Upper lobe of right lung (tissue), 1 donor: ENCODE results near the gene MYO5A. TPM values are rescaled to one million over a fixed set of nuclear protein-coding genes. Genes with fewer than 3 reads are reported as not detected.
"Not testable (repeated sequence)": the region's sequence is repeated elsewhere in the genome, so short reads cannot be mapped to it uniquely, and the experiment has no call there.

Experiments
- ATAC-seq: fragments of 200-7000 bp; cut with Tn5 transposase; one replicate; pipeline ENCODE4 v1.9.1; 2020; ENCODE audit warnings: mild to moderate bottlenecking, moderate library complexity
- DNase-seq: peaks from one replicate; pipeline ENCODE4 v3.0.0-alpha.2; 2020
- H3K27ac ChIP-seq: fragments of 200-600 bp; one replicate; pipeline ENCODE4 v1.8.0; 2022
- H3K27me3 ChIP-seq: fragments of 200-600 bp; one replicate; pipeline ENCODE4 v1.8.0; 2022; ENCODE audit warnings: mild to moderate bottlenecking
- H3K36me3 ChIP-seq: fragments of 200-600 bp; one replicate; pipeline ENCODE4 v1.8.0; 2022
- H3K4me1 ChIP-seq: fragments of 200-600 bp; one replicate; pipeline ENCODE4 v1.8.0; 2022
- H3K4me3 ChIP-seq: fragments of 200-600 bp; one replicate; pipeline ENCODE4 v1.8.0; 2022; ENCODE audit warnings: mild to moderate bottlenecking
- H3K9me3 ChIP-seq: fragments of 200-600 bp; one replicate; pipeline ENCODE4 v1.8.0; 2022
- intact Hi-C: fragments of 100-400 bp; cut with DNase I; formaldehyde crosslinking; loops from one replicate; pipeline ENCODE4 v1.11.0; 2022
- total RNA-seq: library from RNA; stranded (reverse); fragmentation: NEBNext Ultra II Directional; extraction: Animal tissue kit (Norgen Biotek cat#: 25700); gene quantifications from one replicate; pipeline ENCODE4 v1.2.1, GENCODE V29; 2021
- TF ChIP-seq, protein P1 (sequence below): fragments of 200-600 bp; IDR thresholded peaks from one replicate; pipeline ENCODE4 v1.8.0; 2022; ENCODE audit warnings: antibody characterized with exemption
- donor health status: DM: no; HTN: yes; CAD: no; lungs with severe emphysema.

MYO5A gene
- total RNA-seq, 1 donor from 2014 or later, result 26.0 TPM

DNA sequence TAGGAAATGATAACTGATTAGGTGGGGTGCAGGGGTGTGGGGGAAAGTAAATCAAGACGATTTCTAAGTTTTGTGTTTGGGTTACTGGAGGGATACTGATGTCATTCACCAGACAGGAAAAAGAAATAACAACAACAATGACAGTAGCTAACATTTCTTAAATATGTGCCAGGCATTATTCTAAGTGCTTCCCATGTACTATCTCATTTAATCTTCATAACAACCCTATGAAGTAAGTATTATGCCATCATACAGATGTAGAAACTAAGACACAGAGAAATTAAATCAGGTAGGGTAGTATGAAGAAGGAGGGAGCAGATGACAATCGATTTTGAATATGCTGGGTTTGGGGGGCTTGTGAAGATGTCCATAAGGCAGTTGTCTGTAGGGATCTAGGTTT is 13.3 kb downstream of the MYO5A start:
- no peaks in the 10 kb centered on the region for H3K27me3 ChIP-seq
- H3K36me3 ChIP-seq, result no peaks in the 10 kb centered on the region
- TF ChIP-seq, protein P1, sequence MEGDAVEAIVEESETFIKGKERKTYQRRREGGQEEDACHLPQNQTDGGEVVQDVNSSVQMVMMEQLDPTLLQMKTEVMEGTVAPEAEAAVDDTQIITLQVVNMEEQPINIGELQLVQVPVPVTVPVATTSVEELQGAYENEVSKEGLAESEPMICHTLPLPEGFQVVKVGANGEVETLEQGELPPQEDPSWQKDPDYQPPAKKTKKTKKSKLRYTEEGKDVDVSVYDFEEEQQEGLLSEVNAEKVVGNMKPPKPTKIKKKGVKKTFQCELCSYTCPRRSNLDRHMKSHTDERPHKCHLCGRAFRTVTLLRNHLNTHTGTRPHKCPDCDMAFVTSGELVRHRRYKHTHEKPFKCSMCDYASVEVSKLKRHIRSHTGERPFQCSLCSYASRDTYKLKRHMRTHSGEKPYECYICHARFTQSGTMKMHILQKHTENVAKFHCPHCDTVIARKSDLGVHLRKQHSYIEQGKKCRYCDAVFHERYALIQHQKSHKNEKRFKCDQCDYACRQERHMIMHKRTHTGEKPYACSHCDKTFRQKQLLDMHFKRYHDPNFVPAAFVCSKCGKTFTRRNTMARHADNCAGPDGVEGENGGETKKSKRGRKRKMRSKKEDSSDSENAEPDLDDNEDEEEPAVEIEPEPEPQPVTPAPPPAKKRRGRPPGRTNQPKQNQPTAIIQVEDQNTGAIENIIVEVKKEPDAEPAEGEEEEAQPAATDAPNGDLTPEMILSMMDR, result no peak
- H3K4me1 ChIP-seq, result no peaks in the 10 kb centered on the region
- no peak for DNase-seq
- no peaks in the 10 kb centered on the region for H3K9me3 ChIP-seq
- H3K27ac ChIP-seq, result no peak overlapping the region
- no peak for ATAC-seq
- intact Hi-C loops, result no loop called here
- no peak overlapping the region for H3K4me3 ChIP-seq

DNA sequence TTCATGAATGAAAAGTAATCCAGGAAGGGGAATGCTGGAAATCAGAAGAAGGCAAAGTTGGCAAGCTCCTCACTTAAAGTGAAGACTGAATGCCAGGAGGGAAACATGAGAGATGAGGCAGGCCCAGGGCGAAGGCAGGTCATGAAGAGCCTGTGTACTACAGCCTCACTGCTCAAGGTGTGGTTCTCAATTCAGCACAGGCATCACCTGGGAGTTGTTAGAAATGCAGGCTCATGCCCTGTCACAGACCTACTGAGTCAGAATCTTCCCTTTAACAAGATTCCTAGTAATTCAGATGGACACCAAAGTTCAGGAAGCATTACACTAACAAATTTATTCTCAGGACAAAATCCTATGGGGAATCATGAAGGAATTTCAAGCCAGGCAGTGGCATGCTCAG is 14.2 kb downstream of the MYO5A start:
- no peak for ATAC-seq
- Histone ChIP-seq H3K36me3 (no peaks in the 10 kb centered on the region), H3K27ac (no peak overlapping the region), H3K9me3 (no peaks in the 10 kb centered on the region), H3K27me3 (no peaks in the 10 kb centered on the region), H3K4me3 (no peak overlapping the region), H3K4me1 (no peaks in the 10 kb centered on the region)
- DNase-seq, result no peak
- TF ChIP-seq, protein P1, result no peak
- intact Hi-C loops, result no loop called here

DNA sequence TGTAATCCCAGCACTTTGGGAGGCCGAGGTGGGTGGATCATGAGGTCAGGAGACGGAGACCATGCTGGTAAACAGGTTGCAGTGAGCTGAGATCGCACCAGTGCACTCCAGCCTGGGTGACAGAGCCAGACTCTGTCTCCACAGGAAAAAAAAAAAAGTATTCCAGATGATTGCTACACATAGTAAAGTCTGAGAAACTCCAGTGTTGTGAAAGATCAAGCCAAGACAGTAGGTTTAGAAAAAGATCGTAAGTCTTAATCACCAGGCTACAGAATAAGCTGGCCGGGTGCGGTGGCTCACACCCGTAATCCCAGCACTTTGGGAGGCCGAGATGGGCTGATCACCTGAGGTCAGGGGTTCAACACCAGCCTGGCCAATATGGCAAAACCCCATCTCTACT is 15.8 kb downstream of the MYO5A start:
- H3K36me3 ChIP-seq, H3K9me3 ChIP-seq, H3K27me3 ChIP-seq, intact Hi-C loops, H3K4me1 ChIP-seq, H3K27ac ChIP-seq, H3K4me3 ChIP-seq, ATAC-seq, DNase-seq: not testable (repeated sequence)

DNA sequence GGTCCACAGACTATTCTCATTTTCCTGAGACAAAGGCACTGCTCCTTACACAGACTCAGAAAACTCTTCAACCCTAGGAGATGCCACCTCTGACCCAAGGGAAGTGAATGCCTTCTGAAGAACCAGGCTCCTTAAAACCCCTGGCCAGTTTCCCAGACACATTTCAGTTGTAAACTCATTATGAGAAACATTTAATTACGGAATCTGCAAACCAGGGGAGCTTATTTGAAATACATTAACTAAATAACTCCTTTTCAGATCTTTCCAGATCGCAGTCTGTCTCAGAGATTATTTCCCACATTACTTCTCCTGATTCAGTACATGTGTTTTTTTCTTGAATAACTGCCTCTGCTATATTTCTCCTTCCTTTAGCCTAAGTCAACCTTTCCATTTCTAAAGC is 17.6 kb downstream of the MYO5A start:
- H3K4me1 ChIP-seq, result no peaks in the 10 kb centered on the region
- no peak overlapping the region for H3K4me3 ChIP-seq
- H3K27ac ChIP-seq, result no peak overlapping the region
- H3K36me3 ChIP-seq, result no peaks in the 10 kb centered on the region
- TF ChIP-seq, protein P1, result no peak
- intact Hi-C loops, result no loop called here
- DNase-seq (no peak), ATAC-seq (no peak)
- H3K9me3 ChIP-seq, result no peaks in the 10 kb centered on the region
- H3K27me3 ChIP-seq, result no peaks in the 10 kb centered on the region

DNA sequence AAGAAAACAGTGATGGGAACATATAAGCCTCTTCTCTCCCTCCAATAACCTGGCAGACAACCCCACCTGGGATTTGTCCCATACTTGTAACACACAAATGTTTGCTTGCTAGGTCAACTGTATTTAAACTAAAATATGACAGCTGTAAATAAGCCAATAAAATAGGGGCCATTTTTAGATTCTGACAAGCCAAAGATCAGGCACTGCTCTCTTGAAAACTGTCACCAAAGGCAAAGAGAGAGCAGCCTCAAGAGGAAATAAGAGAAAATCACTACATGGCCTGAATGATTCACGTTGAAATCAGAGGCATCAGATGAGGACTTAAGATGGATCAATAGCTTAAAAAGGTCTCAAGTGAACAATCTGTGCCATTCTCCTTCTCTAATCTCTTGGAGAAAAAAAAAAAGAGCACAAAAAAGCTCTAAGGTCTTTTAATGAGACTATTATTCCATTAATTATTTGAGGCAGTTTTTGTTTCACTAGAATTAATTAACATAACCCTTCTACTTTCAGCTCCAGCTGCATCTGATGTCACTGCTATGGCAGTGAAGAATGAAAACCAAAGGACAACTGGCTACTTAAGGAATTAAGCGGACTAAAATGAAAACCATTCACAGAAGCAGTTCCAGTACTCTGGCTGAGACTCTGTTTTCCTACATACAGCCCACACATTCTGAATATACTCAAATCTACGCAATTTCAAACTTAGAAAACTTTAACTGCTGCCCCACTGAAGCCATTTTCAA is 19.0 kb downstream of the MYO5A start:
- Histone ChIP-seq H3K36me3 (no peaks in the 10 kb centered on the region), H3K9me3 (no peaks in the 10 kb centered on the region), H3K27me3 (no peaks in the 10 kb centered on the region), H3K4me3 (no peak overlapping the region), H3K27ac (no peak overlapping the region), H3K4me1 (no peaks in the 10 kb centered on the region)
- DNase-seq (no peak), ATAC-seq (no peak)
- intact Hi-C loops, result no loop called here
- TF ChIP-seq, protein P1, result no peak

DNA sequence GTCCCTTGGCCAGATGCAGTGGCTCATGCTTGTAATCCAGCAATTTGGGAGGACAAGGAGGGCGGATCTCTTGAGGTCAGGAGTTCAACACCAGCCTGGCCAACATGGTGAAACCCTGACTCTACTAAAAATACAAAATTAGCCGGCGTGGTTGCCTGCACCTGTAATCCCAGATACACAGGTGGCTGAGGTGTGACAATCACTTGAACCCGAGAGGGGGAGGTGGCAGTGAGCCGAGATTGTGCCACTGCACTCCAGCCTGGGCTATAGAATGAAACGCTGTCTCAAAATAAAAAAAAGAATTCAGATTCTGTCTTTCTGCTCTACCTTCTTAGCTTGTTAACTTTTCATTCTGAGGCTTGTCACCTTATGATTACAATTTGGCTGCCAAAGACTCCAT is 22.1 kb downstream of the MYO5A start:
- intact Hi-C loops, result no loop called here
- ATAC-seq, result no peak
- H3K4me1 ChIP-seq, result no peaks in the 10 kb centered on the region

More for the DNA sequence above, 22.1 kb downstream of the MYO5A start:
- no peak overlapping the region for H3K4me3 ChIP-seq
- DNase-seq, result no peak
- H3K27ac ChIP-seq, result no peak overlapping the region
- TF ChIP-seq, protein P1, result no peak
- no peaks in the 10 kb centered on the region for H3K9me3 ChIP-seq
- H3K27me3 ChIP-seq, result no peaks in the 10 kb centered on the region
- H3K36me3 ChIP-seq, result no peaks in the 10 kb centered on the region
